Liver (tissue), 9 donors: ENCODE data around the gene ELL2. TPM values are rescaled to one million over a fixed set of nuclear protein-coding genes. Genes with fewer than 3 reads are reported as not detected.

Experiments
- DNase-seq: peaks from one replicate; pipeline ENCODE4 v3.0.0-alpha.2; 2017; ENCODE audit warnings: low spot score
- H3K27ac ChIP-seq, 2 donors: one replicate each; pipeline ENCODE4 v1.7.0; 2013; ENCODE audit warnings: inconsistent platforms in 2 of 2, low read length in 2 of 2, control low read depth in 1 of 2, low read depth in 1 of 2, mild to moderate bottlenecking in 1 of 2
- H3K27me3 ChIP-seq, 4 donors: one replicate each; pipeline versions ENCODE4 v1.6.1 to v1.7.0; 2013; ENCODE audit warnings: low read length in 3 of 4, inconsistent platforms in 1 of 4, mild to moderate bottlenecking in 1 of 4, moderate library complexity in 1 of 4; ENCODE audit not compliant: control insufficient read depth in 4 of 4, insufficient read depth in 4 of 4
- H3K36me3 ChIP-seq, 4 donors: one replicate each; pipeline versions ENCODE4 v1.6.1 to v1.7.0; 2013; ENCODE audit warnings: low read length in 3 of 4, mild to moderate bottlenecking in 3 of 4, low read depth in 1 of 4, moderate library complexity in 1 of 4; ENCODE audit not compliant: control insufficient read depth in 4 of 4, insufficient read depth in 3 of 4
- H3K4me1 ChIP-seq, 4 donors: one replicate each; pipeline versions ENCODE4 v1.6.1 to v1.7.0; 2013; ENCODE audit warnings: low read length in 3 of 4, mild to moderate bottlenecking in 3 of 4, moderate library complexity in 1 of 4; ENCODE audit not compliant: control insufficient read depth in 4 of 4, insufficient read depth in 4 of 4
- H3K4me3 ChIP-seq, 3 donors: one replicate each; pipeline versions ENCODE4 v1.6.1 to v1.7.0; 2013; ENCODE audit warnings: low read length in 3 of 3, control low read depth in 1 of 3, low read depth in 1 of 3, mild to moderate bottlenecking in 1 of 3
- H3K9ac ChIP-seq, 2 donors: one replicate each; pipeline ENCODE4 v1.7.0; 2013; ENCODE audit warnings: low read length in 2 of 2, mild to moderate bottlenecking in 2 of 2, moderate library complexity in 2 of 2, control low read depth in 1 of 2, low read depth in 1 of 2
- H3K9me3 ChIP-seq, 4 donors: one replicate each; pipeline versions ENCODE4 v1.6.1 to v1.7.0; 2013; ENCODE audit warnings: low read length in 3 of 4; ENCODE audit not compliant: control insufficient read depth in 4 of 4
- EGR1 ChIP-seq, 2 donors: IDR thresholded peaks; 2 replicates each; pipeline ENCODE4 v1.6.1; 2016 to 2018; ENCODE audit warnings: antibody characterized with exemption in 2 of 2, low read depth in 2 of 2
- FOXA1 ChIP-seq: IDR thresholded peaks from 2 replicates; pipeline ENCODE4 v1.6.1; 2016; ENCODE audit warnings: antibody characterized with exemption
- FOXA2 ChIP-seq: IDR thresholded peaks from 2 replicates; pipeline ENCODE4 v1.6.1; 2016; ENCODE audit warnings: antibody characterized with exemption
- GABPA ChIP-seq, 2 donors: IDR thresholded peaks in 1 of 2; conservative IDR thresholded peaks in 1 of 2; 2 replicates each; pipeline ENCODE4 v1.6.1; 2016; ENCODE audit warnings: antibody characterized with exemption in 2 of 2, mild to moderate bottlenecking in 1 of 2, moderate library complexity in 1 of 2
- HNF4A ChIP-seq, 2 donors: conservative IDR thresholded peaks; 2 replicates each; pipeline ENCODE4 v1.6.1; 2016; ENCODE audit warnings: antibody characterized with exemption in 2 of 2, mild to moderate bottlenecking in 2 of 2
- HNF4G ChIP-seq: IDR thresholded peaks from 2 replicates; pipeline ENCODE4 v1.6.1; 2016; ENCODE audit warnings: antibody characterized with exemption
- JUND ChIP-seq, 2 donors: IDR thresholded peaks; 2 replicates each; pipeline ENCODE4 v1.6.1; 2016; ENCODE audit warnings: antibody characterized with exemption in 2 of 2
- NR2F2 ChIP-seq: IDR thresholded peaks from 2 replicates; pipeline ENCODE4 v1.6.1; 2016; ENCODE audit warnings: antibody characterized with exemption
- RAD21 ChIP-seq, 2 donors: IDR thresholded peaks; 2 replicates each; pipeline ENCODE4 v1.6.1; 2016; ENCODE audit warnings: antibody characterized with exemption in 2 of 2, mild to moderate bottlenecking in 2 of 2
- SP1 ChIP-seq: IDR thresholded peaks from 2 replicates; pipeline ENCODE4 v1.6.1; 2018; ENCODE audit warnings: antibody characterized with exemption, mild to moderate bottlenecking
- TAF1 ChIP-seq: conservative IDR thresholded peaks from 2 replicates; pipeline ENCODE4 v1.6.1; 2016; ENCODE audit warnings: antibody characterized with exemption, mild to moderate bottlenecking
- YY1 ChIP-seq: IDR thresholded peaks from 2 replicates; pipeline ENCODE4 v1.6.1; 2016; ENCODE audit warnings: antibody characterized with exemption, mild to moderate bottlenecking
- WGBS: extraction: QIAGEN DNeasy Blood & Tissue Kit; methylation state at CpG from one replicate; pipeline ENCODE4 v1.1.7; 2013; 5-methylcytosine and 5-hydroxymethylcytosine counted together
- polyA plus RNA-seq, 2 donors: library from polyadenylated mRNA; stranded (reverse) in 1 of 2; unstranded in 1 of 2; fragments of 200-250 nt in 1 of 2; fragments of >200 nt in 1 of 2; fragmentation: Nextera tagmentation in 1 of 2; extraction: Ambion mirVana in 1 of 2; gene quantifications; one replicate each; pipeline versions ENCODE4 v1.2.1 to v1.2.3, GENCODE V29; 2013 to 2015
- total RNA-seq, 2 donors: library from RNA; depleted of rRNA; stranded (reverse); fragments of >200 nt; gene quantifications; one replicate each; pipeline ENCODE4 v1.2.3, GENCODE V29; 2014
- TF ChIP-seq, protein P1 (sequence below): IDR thresholded peaks from 2 replicates; pipeline ENCODE4 v1.6.1; 2016; ENCODE audit warnings: antibody characterized with exemption
- TF ChIP-seq, protein P2 (sequence below): IDR thresholded peaks from 2 replicates; pipeline ENCODE4 v1.6.1; 2016; ENCODE audit warnings: antibody characterized with exemption, mild to moderate bottlenecking
- TF ChIP-seq, protein P3 (sequence below): fragments of 150-350 bp; IDR thresholded peaks from 2 replicates; pipeline ENCODE4 v1.5.1; 2017; ENCODE audit warnings: improper control_type of control experiment, low read depth, low read length; ENCODE audit not compliant: missing input control
- TF ChIP-seq, protein P4 (sequence below): IDR thresholded peaks from 2 replicates; pipeline ENCODE4 v1.6.1; 2016; ENCODE audit warnings: antibody characterized with exemption
- TF ChIP-seq, protein P5 (sequence below): IDR thresholded peaks from 2 replicates; pipeline ENCODE4 v1.6.1; 2016; ENCODE audit warnings: antibody characterized with exemption
- donor health status: healthy.
- donor health status: healthy.
- donor health status: healthy.
- donor health status: healthy.
- donor health status: healthy.

ELL2 gene
- total and polyA plus RNA-seq, 4 donors: 21.0 to 64.5 (median 45.9) TPM

GRCh38 chr5:95909738-95910137 lies 51.9 kb downstream of the ELL2 start:
- 81% methylated on average over 1 of the region's 1 CpG for WGBS
- H3K27ac ChIP-seq: no peak overlapping the region
- no peaks in the 10 kb centered on the region for H3K9me3 ChIP-seq
- TF ChIP-seq, protein P1, sequence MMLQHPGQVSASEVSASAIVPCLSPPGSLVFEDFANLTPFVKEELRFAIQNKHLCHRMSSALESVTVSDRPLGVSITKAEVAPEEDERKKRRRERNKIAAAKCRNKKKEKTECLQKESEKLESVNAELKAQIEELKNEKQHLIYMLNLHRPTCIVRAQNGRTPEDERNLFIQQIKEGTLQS: no peak
- no peak for TF ChIP-seq YY1
- TF ChIP-seq NR2F2: no peak
- TF ChIP-seq SP1: no peak
- TF ChIP-seq JUND (IDR thresholded peaks at IDR 0.05): no peak
- TF ChIP-seq, protein P2, sequence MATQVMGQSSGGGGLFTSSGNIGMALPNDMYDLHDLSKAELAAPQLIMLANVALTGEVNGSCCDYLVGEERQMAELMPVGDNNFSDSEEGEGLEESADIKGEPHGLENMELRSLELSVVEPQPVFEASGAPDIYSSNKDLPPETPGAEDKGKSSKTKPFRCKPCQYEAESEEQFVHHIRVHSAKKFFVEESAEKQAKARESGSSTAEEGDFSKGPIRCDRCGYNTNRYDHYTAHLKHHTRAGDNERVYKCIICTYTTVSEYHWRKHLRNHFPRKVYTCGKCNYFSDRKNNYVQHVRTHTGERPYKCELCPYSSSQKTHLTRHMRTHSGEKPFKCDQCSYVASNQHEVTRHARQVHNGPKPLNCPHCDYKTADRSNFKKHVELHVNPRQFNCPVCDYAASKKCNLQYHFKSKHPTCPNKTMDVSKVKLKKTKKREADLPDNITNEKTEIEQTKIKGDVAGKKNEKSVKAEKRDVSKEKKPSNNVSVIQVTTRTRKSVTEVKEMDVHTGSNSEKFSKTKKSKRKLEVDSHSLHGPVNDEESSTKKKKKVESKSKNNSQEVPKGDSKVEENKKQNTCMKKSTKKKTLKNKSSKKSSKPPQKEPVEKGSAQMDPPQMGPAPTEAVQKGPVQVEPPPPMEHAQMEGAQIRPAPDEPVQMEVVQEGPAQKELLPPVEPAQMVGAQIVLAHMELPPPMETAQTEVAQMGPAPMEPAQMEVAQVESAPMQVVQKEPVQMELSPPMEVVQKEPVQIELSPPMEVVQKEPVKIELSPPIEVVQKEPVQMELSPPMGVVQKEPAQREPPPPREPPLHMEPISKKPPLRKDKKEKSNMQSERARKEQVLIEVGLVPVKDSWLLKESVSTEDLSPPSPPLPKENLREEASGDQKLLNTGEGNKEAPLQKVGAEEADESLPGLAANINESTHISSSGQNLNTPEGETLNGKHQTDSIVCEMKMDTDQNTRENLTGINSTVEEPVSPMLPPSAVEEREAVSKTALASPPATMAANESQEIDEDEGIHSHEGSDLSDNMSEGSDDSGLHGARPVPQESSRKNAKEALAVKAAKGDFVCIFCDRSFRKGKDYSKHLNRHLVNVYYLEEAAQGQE: no peak
- TF ChIP-seq TAF1: no peak
- no peak for TF ChIP-seq FOXA1
- no peak for TF ChIP-seq GABPA (IDR thresholded peaks at IDR 0.05 in 1 of 2, conservative IDR thresholded peaks at IDR 0.05 in 1 of 2)
- TF ChIP-seq, protein P3, sequence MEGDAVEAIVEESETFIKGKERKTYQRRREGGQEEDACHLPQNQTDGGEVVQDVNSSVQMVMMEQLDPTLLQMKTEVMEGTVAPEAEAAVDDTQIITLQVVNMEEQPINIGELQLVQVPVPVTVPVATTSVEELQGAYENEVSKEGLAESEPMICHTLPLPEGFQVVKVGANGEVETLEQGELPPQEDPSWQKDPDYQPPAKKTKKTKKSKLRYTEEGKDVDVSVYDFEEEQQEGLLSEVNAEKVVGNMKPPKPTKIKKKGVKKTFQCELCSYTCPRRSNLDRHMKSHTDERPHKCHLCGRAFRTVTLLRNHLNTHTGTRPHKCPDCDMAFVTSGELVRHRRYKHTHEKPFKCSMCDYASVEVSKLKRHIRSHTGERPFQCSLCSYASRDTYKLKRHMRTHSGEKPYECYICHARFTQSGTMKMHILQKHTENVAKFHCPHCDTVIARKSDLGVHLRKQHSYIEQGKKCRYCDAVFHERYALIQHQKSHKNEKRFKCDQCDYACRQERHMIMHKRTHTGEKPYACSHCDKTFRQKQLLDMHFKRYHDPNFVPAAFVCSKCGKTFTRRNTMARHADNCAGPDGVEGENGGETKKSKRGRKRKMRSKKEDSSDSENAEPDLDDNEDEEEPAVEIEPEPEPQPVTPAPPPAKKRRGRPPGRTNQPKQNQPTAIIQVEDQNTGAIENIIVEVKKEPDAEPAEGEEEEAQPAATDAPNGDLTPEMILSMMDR: no peak
- TF ChIP-seq, protein P4, sequence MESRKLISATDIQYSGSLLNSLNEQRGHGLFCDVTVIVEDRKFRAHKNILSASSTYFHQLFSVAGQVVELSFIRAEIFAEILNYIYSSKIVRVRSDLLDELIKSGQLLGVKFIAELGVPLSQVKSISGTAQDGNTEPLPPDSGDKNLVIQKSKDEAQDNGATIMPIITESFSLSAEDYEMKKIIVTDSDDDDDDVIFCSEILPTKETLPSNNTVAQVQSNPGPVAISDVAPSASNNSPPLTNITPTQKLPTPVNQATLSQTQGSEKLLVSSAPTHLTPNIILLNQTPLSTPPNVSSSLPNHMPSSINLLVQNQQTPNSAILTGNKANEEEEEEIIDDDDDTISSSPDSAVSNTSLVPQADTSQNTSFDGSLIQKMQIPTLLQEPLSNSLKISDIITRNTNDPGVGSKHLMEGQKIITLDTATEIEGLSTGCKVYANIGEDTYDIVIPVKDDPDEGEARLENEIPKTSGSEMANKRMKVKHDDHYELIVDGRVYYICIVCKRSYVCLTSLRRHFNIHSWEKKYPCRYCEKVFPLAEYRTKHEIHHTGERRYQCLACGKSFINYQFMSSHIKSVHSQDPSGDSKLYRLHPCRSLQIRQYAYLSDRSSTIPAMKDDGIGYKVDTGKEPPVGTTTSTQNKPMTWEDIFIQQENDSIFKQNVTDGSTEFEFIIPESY: no peak
- H3K4me1 ChIP-seq: peaks cover 3 to 26% (median 19%) of the 10 kb centered on the region in 4 donors
- no peak overlapping the region for H3K9ac ChIP-seq
- H3K4me3 ChIP-seq: no peak overlapping the region
- H3K36me3 ChIP-seq: peaks cover 3 to 33% (median 23%) of the 10 kb centered on the region in 4 donors
- no peaks in the 10 kb centered on the region for H3K27me3 ChIP-seq
- no peak for DNase-seq

DNA sequence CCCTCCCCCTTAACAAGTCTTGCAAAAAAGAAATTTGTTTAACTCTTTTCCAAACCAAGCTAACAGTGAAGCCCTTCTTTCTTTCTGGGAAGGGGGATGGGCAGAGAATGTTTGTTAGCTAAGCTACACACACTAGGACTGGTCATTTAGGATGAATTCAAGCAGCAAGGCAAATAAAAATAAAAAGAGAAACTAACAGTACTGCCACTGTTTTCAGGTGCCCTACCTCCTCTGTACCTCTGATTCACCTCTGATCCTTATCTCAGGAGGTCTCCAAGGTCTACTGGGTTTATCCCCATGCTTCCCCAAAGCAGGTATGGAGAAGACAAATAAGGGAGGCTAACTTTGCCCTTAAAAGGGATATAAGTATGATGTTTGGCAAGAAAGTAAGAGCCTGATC lies 52.9 kb downstream of the ELL2 start:
- H3K36me3 ChIP-seq: peaks cover 3 to 39% (median 23%) of the 10 kb centered on the region in 4 donors
- H3K4me1 ChIP-seq: peaks cover 3 to 26% (median 19%) of the 10 kb centered on the region in 4 donors
- no peak overlapping the region for H3K9ac ChIP-seq
- no peaks in the 10 kb centered on the region for H3K27me3 ChIP-seq
- H3K9me3 ChIP-seq: no peaks in the 10 kb centered on the region
- H3K27ac ChIP-seq: no peak overlapping the region
- no peak overlapping the region for H3K4me3 ChIP-seq
- DNase-seq: no peak
- TF ChIP-seq, protein P3: no peak
- TF ChIP-seq, protein P5, sequence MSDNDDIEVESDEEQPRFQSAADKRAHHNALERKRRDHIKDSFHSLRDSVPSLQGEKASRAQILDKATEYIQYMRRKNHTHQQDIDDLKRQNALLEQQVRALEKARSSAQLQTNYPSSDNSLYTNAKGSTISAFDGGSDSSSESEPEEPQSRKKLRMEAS: no peak
- TF ChIP-seq EGR1 (IDR thresholded peaks at IDR 0.05; ENCODE audit: low read depth in 2 of 2) (no peak), FOXA2 (no peak), HNF4G (no peak), JUND (IDR thresholded peaks at IDR 0.05) (no peak), RAD21 (IDR thresholded peaks at IDR 0.05) (no peak), TAF1 (no peak), HNF4A (conservative IDR thresholded peaks at IDR 0.05) (no peak), GABPA (IDR thresholded peaks at IDR 0.05 in 1 of 2, conservative IDR thresholded peaks at IDR 0.05 in 1 of 2) (no peak), YY1 (no peak), SP1 (no peak)
- TF ChIP-seq, protein P4: no peak
- TF ChIP-seq, protein P1: no peak
